B cell (primary cell): ENCODE results near the gene TMEM244.

Experiments
- CTCF ChIP-seq: fragments of 200-600 bp; IDR thresholded peaks from one replicate; pipeline ENCODE4 v1.8.0; 2022; ENCODE audit warnings: antibody characterized with exemption, mild to moderate bottlenecking
- EZH2 ChIP-seq: IDR thresholded peaks from 2 replicates; pipeline ENCODE4 v1.6.1; 2012; ENCODE audit warnings: borderline replicate concordance, low read depth, mild to moderate bottlenecking, moderate library complexity, low read length; ENCODE audit not compliant: insufficient read depth, poor library complexity, severe bottlenecking

GRCh38 chr6:129890164-129890563 is 29.0 kb upstream of the TMEM244 start:
- TF ChIP-seq CTCF: no peak
- no peak for TF ChIP-seq EZH2
